Endothelial cell of umbilical vein (primary cell): Measurements from ENCODE around the gene RABGAP1. TPM values are rescaled to one million over a fixed set of nuclear protein-coding genes. Genes with fewer than 3 reads are reported as not detected.

ENCODE experiments used
- BruUV-seq: library from RNA; stranded (reverse); fragments of 400-500 nt; replicated peaks from 2 replicates; lab custom pipeline; 2021; lab: Mats Ljungman, UMichigan
- CTCF ChIA-PET: fragments of 300-600, 350-600 bp; sonication (Branson Sonifier 250); formaldehyde crosslinking; loops from one replicate; lab custom pipeline; 2021; ENCODE audit warnings: antibody characterized with exemption, inconsistent platforms; lab: Charles Lee
- POLR2A ChIA-PET: fragments of 300-600, 350-600 bp; sonication (Branson Sonifier 250); formaldehyde crosslinking; loops from one replicate; lab custom pipeline; 2021; ENCODE audit warnings: antibody characterized with exemption, inconsistent platforms; lab: Charles Lee
- DNase-seq: peaks from one replicate; pipeline ENCODE4 v3.0.0-alpha.2; 2011; ENCODE audit warnings: low read depth, low spot score
- FAIRE-seq: peaks from 2 replicates; lab custom pipeline; 2011; peaks lifted over from hg19 to GRCh38; lab: Jason Lieb, UNC
- H2AFZ ChIP-seq: 2 replicates; pipeline ENCODE4 v1.6.0; 2012; ENCODE audit warnings: low read depth, low read length, control low read depth, inconsistent platforms
- H3K27ac ChIP-seq: 2 replicates; pipeline ENCODE4 v1.5.1; 2011; ENCODE audit warnings: low read depth, mild to moderate bottlenecking, control low read depth, low read length, moderate library complexity; ENCODE audit not compliant: insufficient read depth
- H3K27me3 ChIP-seq, 2 experiments: 2 replicates each; pipeline versions ENCODE4 v1.6.0 to v1.6.1; 2011; ENCODE audit warnings: low read length in 2 of 2, mixed read lengths in 1 of 2; ENCODE audit not compliant: control insufficient read depth in 2 of 2, insufficient read depth in 2 of 2
- H3K36me3 ChIP-seq, 2 experiments: 2 replicates in 1 of 2; 3 replicates in 1 of 2; pipeline ENCODE4 v1.5.1; 2011; ENCODE audit warnings: low read length in 2 of 2, mild to moderate bottlenecking in 1 of 2, moderate library complexity in 1 of 2; ENCODE audit not compliant: control insufficient read depth in 2 of 2, insufficient read depth in 2 of 2; ENCODE audit errors: extremely low read depth in 1 of 2
- H3K4me1 ChIP-seq: 3 replicates; pipeline ENCODE4 v1.5.1; 2011; ENCODE audit warnings: mild to moderate bottlenecking, low read length; ENCODE audit not compliant: control insufficient read depth, insufficient read depth; ENCODE audit errors: extremely low read depth
- H3K4me2 ChIP-seq: 2 replicates; pipeline ENCODE4 v1.6.1; 2011; ENCODE audit warnings: low read length, control low read depth, mixed read lengths; ENCODE audit not compliant: insufficient read depth
- H3K4me3 ChIP-seq, 3 experiments: fragments of 200-600 bp in 1 of 3; sonication (generic), shearing (Covaris generic) in 1 of 3; replicated peaks in 1 of 3; 2 replicates each; pipeline ENCODE4 v1.5.1; 2011 to 2016; ENCODE audit warnings: control low read depth in 3 of 3, low read length in 3 of 3, mild to moderate bottlenecking in 2 of 3, inconsistent platforms in 1 of 3, low read depth in 1 of 3, moderate library complexity in 1 of 3; ENCODE audit not compliant: insufficient read depth in 1 of 3
- H3K79me2 ChIP-seq: 2 replicates; pipeline ENCODE4 v1.6.0; 2012; ENCODE audit warnings: low read length, inconsistent platforms; ENCODE audit not compliant: control insufficient read depth, insufficient read depth
- H3K9ac ChIP-seq: replicated peaks from 2 replicates; pipeline ENCODE3; 2011; ENCODE audit warnings: low read length, control low read depth; ENCODE audit not compliant: insufficient read depth; ENCODE audit errors: extremely low read depth
- H3K9me1 ChIP-seq: replicated peaks from 3 replicates; pipeline ENCODE4 v1.6.0; 2011; ENCODE audit warnings: mild to moderate bottlenecking, low read length; ENCODE audit not compliant: control insufficient read depth, insufficient read depth; ENCODE audit errors: extremely low read depth
- H3K9me3 ChIP-seq: replicated peaks from 2 replicates; pipeline ENCODE4 v1.5.1; 2012; ENCODE audit warnings: low read length, inconsistent platforms; ENCODE audit not compliant: control insufficient read depth, insufficient read depth
- H4K20me1 ChIP-seq: replicated peaks from 2 replicates; pipeline ENCODE3; 2011; ENCODE audit warnings: mild to moderate bottlenecking, low read length; ENCODE audit not compliant: control insufficient read depth, insufficient read depth; ENCODE audit errors: extremely low read depth
- EZH2 ChIP-seq: IDR thresholded peaks from 2 replicates; pipeline ENCODE4 v1.6.1; 2012; ENCODE audit warnings: borderline replicate concordance, low read depth, mild to moderate bottlenecking, moderate library complexity, low read length, inconsistent platforms; ENCODE audit not compliant: severe bottlenecking
- FOS ChIP-seq: IDR thresholded peaks from 2 replicates; pipeline ENCODE4 v1.6.1; 2011; ENCODE audit warnings: mild to moderate bottlenecking, low read length, moderate library complexity, borderline replicate concordance; ENCODE audit not compliant: insufficient read depth
- GATA2 ChIP-seq: IDR thresholded peaks from 2 replicates; pipeline ENCODE4 v1.7.0; 2011; ENCODE audit warnings: low read depth, mild to moderate bottlenecking, moderate library complexity, mixed read lengths, low read length; ENCODE audit not compliant: insufficient read length, insufficient read depth
- JUN ChIP-seq: IDR thresholded peaks from 2 replicates; pipeline ENCODE4 v1.6.1; 2011; ENCODE audit warnings: borderline replicate concordance, low read depth; ENCODE audit not compliant: insufficient read length, insufficient read depth
- MYC ChIP-seq: IDR thresholded peaks from one replicate; pipeline ENCODE4 v1.6.1; 2011; ENCODE audit warnings: mild to moderate bottlenecking, low read depth, low read length
- POLR2A ChIP-seq: IDR thresholded peaks from 2 replicates; pipeline ENCODE4 v1.6.1; 2012; ENCODE audit warnings: low read depth, mild to moderate bottlenecking, control low read depth, low read length
- POLR2AphosphoS5 ChIP-seq: IDR thresholded peaks from 2 replicates; pipeline ENCODE4 v1.6.1; 2012; ENCODE audit warnings: low read depth, mild to moderate bottlenecking, control low read depth, low read length, moderate library complexity; ENCODE audit not compliant: insufficient read depth
- dilution Hi-C: fragments of 300-500 bp; cut with MboI; formaldehyde crosslinking; loops from one replicate; pipeline ENCODE4 v1.15.0; 2019; ENCODE audit warnings: low sequenced_read_pairs; ENCODE audit not compliant: extremely low pct_ligation_motif_present
- intact Hi-C: fragments of 100-400 bp; cut with micrococcal nuclease; formaldehyde crosslinking; loops from one replicate; pipeline ENCODE4 v1.10.0; 2022
- polyA plus RNA-seq, 4 experiments: library from polyadenylated mRNA; depleted of rRNA in 3 of 4; stranded (reverse) in 3 of 4; unstranded in 1 of 4; fragments of >200 nt; gene quantifications; 2 replicates each; pipeline versions ENCODE4 v1.2.1 to v1.2.3, GENCODE V29; 2011 to 2012; ENCODE audit warnings: missing spikeins in 1 of 4
- total RNA-seq: library from RNA; stranded (reverse); gene quantifications from 2 replicates; pipeline ENCODE4 v1.2.3, GENCODE V29; 2021
- TF ChIP-seq, protein P1 (sequence below), 2 donors: IDR thresholded peaks; 1 replicate in 1 of 2; 2 replicates in 1 of 2; pipeline ENCODE4 v1.5.1; 2011; ENCODE audit warnings: low read length in 2 of 2, mild to moderate bottlenecking in 2 of 2, moderate library complexity in 2 of 2, control low read depth in 1 of 2, inconsistent platforms in 1 of 2, low read depth in 1 of 2; ENCODE audit not compliant: insufficient read depth in 1 of 2; ENCODE audit errors: extremely low read depth in 1 of 2
- TF ChIP-seq, protein P2 (sequence below): IDR thresholded peaks from 2 replicates; pipeline ENCODE4 v1.6.1; 2011; ENCODE audit not compliant: insufficient read depth, insufficient read length

RABGAP1 gene
- total and polyA plus RNA-seq, 2 donors (not counting 3 experiments of a cell fraction or from before 2014, with no cell fraction given), result 19.0 to 53.6 TPM

DNA sequence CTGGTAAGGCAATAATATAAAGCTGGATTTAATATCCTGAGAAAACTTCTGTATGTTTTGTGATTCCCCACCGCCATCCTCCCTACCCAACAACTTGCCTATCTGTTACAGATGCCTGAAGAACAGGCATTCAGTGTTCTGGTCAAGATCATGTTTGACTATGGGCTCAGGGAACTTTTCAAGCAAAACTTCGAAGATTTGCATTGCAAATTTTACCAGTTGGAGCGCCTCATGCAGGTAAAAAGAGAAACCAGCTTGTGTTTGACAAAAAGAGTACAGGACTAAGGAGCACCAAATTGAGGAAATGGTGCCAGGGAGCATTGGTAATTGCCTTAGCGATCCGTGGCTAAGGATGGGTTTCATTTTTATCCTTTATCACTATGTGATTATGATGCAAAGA is 132.6 kb downstream of the RABGAP1 start:
- Histone ChIP-seq H4K20me1 (no peaks in the 10 kb centered on the region), H3K79me2 (no peaks in the 10 kb centered on the region), H3K27ac (no peak overlapping the region), H3K9me1 (no peaks in the 10 kb centered on the region), H3K4me1 (peaks cover 9% of the 10 kb centered on the region), H3K36me3 (peaks cover 2% of the 10 kb centered on the region in 2 experiments), H3K9me3 (no peaks in the 10 kb centered on the region), H2AFZ (no peak overlapping the region), H3K4me3 (no peak overlapping the region), H3K27me3 (no peaks in the 10 kb centered on the region), H3K9ac (no peak overlapping the region), H3K4me2 (no peak overlapping the region)
- ChIA-PET CTCF (interaction anchor here (0.8 to 2.2 kb wide), 9 partner anchors 10 to 575 kb away, joined by 3 to 9 read pairs (median 3); no protein-coding TSS in a partner anchor), POLR2A (no interaction called here)
- DNase-seq (no peak), FAIRE-seq (no peak)
- intact Hi-C loops, result no loop called here
- dilution Hi-C loops, result no loop called here
- TF ChIP-seq, protein P1, sequence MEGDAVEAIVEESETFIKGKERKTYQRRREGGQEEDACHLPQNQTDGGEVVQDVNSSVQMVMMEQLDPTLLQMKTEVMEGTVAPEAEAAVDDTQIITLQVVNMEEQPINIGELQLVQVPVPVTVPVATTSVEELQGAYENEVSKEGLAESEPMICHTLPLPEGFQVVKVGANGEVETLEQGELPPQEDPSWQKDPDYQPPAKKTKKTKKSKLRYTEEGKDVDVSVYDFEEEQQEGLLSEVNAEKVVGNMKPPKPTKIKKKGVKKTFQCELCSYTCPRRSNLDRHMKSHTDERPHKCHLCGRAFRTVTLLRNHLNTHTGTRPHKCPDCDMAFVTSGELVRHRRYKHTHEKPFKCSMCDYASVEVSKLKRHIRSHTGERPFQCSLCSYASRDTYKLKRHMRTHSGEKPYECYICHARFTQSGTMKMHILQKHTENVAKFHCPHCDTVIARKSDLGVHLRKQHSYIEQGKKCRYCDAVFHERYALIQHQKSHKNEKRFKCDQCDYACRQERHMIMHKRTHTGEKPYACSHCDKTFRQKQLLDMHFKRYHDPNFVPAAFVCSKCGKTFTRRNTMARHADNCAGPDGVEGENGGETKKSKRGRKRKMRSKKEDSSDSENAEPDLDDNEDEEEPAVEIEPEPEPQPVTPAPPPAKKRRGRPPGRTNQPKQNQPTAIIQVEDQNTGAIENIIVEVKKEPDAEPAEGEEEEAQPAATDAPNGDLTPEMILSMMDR (IDR thresholded peaks at IDR 0.05; ENCODE audit: extremely low read depth in 1 of 2, insufficient read depth in 1 of 2, low read depth in 1 of 2, low read length in 2 of 2), result no peak
- TF ChIP-seq JUN, result no peak
- TF ChIP-seq MYC, result no peak
- TF ChIP-seq FOS, result no peak
- TF ChIP-seq GATA2, result no peak
- no peak for TF ChIP-seq POLR2AphosphoS5
- TF ChIP-seq EZH2, result no peak
- no peak for TF ChIP-seq POLR2A
- TF ChIP-seq, protein P2, sequence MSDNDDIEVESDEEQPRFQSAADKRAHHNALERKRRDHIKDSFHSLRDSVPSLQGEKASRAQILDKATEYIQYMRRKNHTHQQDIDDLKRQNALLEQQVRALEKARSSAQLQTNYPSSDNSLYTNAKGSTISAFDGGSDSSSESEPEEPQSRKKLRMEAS, result no peak
- no TSS peak for BruUV-seq
